BJ (cell line): ENCODE data around the gene RUVBL1. TPM values are rescaled to one million over a fixed set of nuclear protein-coding genes. Genes with fewer than 3 reads are reported as not detected.

ENCODE experiments used
- CTCF ChIA-PET: fragments of 350-600 bp; formaldehyde crosslinking; extraction: SDS; loops from one replicate; lab custom pipeline; 2021; ENCODE audit warnings: antibody characterized with exemption, inconsistent platforms; lab: Yijun Ruan, JAX
- POLR2A ChIA-PET: fragments of 300-600 bp; sonication (Branson Sonifier 250); formaldehyde crosslinking; extraction: SDS; loops from one replicate; lab custom pipeline; 2021; ENCODE audit warnings: antibody characterized with exemption; lab: Charles Lee
- DNase-seq: peaks from one replicate; pipeline ENCODE4 v3.0.0-alpha.2; 2011; ENCODE audit warnings: low read depth
- H3K27me3 ChIP-seq: 2 replicates; pipeline ENCODE4 v1.6.0; 2011; ENCODE audit warnings: low read length; ENCODE audit not compliant: control insufficient read depth, insufficient read depth
- H3K36me3 ChIP-seq: 2 replicates; pipeline ENCODE4 v1.5.1; 2011; ENCODE audit warnings: low read length; ENCODE audit not compliant: control insufficient read depth, insufficient read depth
- H3K4me3 ChIP-seq: 2 replicates; pipeline ENCODE4 v1.5.1; 2011; ENCODE audit warnings: low read depth, mild to moderate bottlenecking, control low read depth, low read length
- CTCF ChIP-seq: IDR thresholded peaks from 2 replicates; pipeline ENCODE4 v1.5.1; 2011; ENCODE audit warnings: low read depth, mild to moderate bottlenecking, control low read depth, inconsistent platforms, low read length, moderate library complexity; ENCODE audit not compliant: insufficient read depth
- polyA plus RNA-seq: library from polyadenylated mRNA; depleted of rRNA; stranded (reverse); fragments of >200 nt; gene quantifications from 2 replicates; pipeline ENCODE4 v1.2.3, GENCODE V29; 2011

Gene RUVBL1
- polyA plus RNA-seq, 1 experiment, result 67.6 TPM

- no peaks in the 10 kb centered on the region for H3K36me3 ChIP-seq
- ChIA-PET POLR2A (no interaction called here), CTCF (interaction anchor here (0.5 to 2.6 kb wide), 27 partner anchors 8 to 487 kb away, joined by 3 to 40 read pairs (median 4); partner anchors contain the start of gene RUVBL1)
- no peaks in the 10 kb centered on the region for H3K27me3 ChIP-seq
- peak; percentile 70 for TF ChIP-seq CTCF
- no peak overlapping the region for H3K4me3 ChIP-seq
- DNase-seq, result no peak
Observed at GRCh38 chr3:128133273-128133883, 9.8 kb upstream of the RUVBL1 start.

- no peak for DNase-seq
- TF ChIP-seq CTCF, result no peak
- ChIA-PET POLR2A (no interaction called here), CTCF (interaction anchor here (2.2 to 2.6 kb wide), 3 partner anchors 8 to 45 kb away, joined by 8 to 40 read pairs (median 19); partner anchors contain the start of gene RUVBL1)
- no peaks in the 10 kb centered on the region for H3K27me3 ChIP-seq
- H3K36me3 ChIP-seq, result no peaks in the 10 kb centered on the region
- H3K4me3 ChIP-seq, result no peak overlapping the region
Observed at GRCh38 chr3:128131897-128132646, 8.5 kb upstream of the RUVBL1 start.

- ChIA-PET POLR2A (no interaction called here), CTCF (interaction anchor here (2.0 kb wide), 1 partner anchor 33 kb away, joined by 9 read pairs; no protein-coding TSS in a partner anchor)
- TF ChIP-seq CTCF, result no peak
- H3K36me3 ChIP-seq, result no peaks in the 10 kb centered on the region
- DNase-seq, result no peak
- no peaks in the 10 kb centered on the region for H3K27me3 ChIP-seq
- no peak overlapping the region for H3K4me3 ChIP-seq
Observed at GRCh38 chr3:128128251-128128650, 4.6 kb upstream of the RUVBL1 start.

- Histone ChIP-seq H3K27me3 (no peaks in the 10 kb centered on the region), H3K4me3 (no peak overlapping the region), H3K36me3 (no peaks in the 10 kb centered on the region)
- ChIA-PET CTCF (no interaction called here), POLR2A (no interaction called here)
- DNase-seq, result no peak
- TF ChIP-seq CTCF, result no peak
Observed at GRCh38 chr3:128127236-128127635, 3.6 kb upstream of the RUVBL1 start.

GRCh38 chr3:128123156-128123537, 465 bp downstream of the RUVBL1 start:
- peak overlapping the region; percentile 97 for H3K4me3 ChIP-seq

More at GRCh38 chr3:128123156-128123537, 465 bp downstream of the RUVBL1 start:
- ChIA-PET POLR2A (no interaction called here), CTCF (interaction anchor here (0.8 to 2.5 kb wide), 9 partner anchors 10 to 495 kb away, joined by 3 to 19 read pairs (median 4); partner anchors contain the start of gene EEFSEC)
- H3K27me3 ChIP-seq, result no peaks in the 10 kb centered on the region
- DNase-seq, result no peak
- H3K36me3 ChIP-seq, result no peaks in the 10 kb centered on the region
- no peak for TF ChIP-seq CTCF
